K562 (cell line): ENCODE data around the gene RNASEH2C. TPM values are rescaled to one million over a fixed set of nuclear protein-coding genes. Genes with fewer than 3 reads are reported as not detected.

Source experiments
- ATAC-seq: fragments of 200-7000 bp; cut with Tn5 transposase; 3 replicates; pipeline ENCODE4 v1.9.1; 2020; ENCODE audit warnings: moderate library complexity
- BruUV-seq: library from RNA; stranded (reverse); fragments of 400-500 nt; replicated peaks from 2 replicates; lab custom pipeline; 2021; lab: Mats Ljungman, UMichigan
- CTCF ChIA-PET: fragments of 300-600 bp; formaldehyde crosslinking; extraction: SDS; loops from one replicate; lab custom pipeline; 2021; ENCODE audit warnings: low intra/inter-chr PET ratio; lab: Yijun Ruan, JAX
- POLR2A ChIA-PET: fragments of 300-600, 350-650 bp; sonication (Branson Sonifier 250); formaldehyde crosslinking; extraction: SDS; loops from one replicate; lab custom pipeline; 2021; ENCODE audit warnings: antibody characterized with exemption, inconsistent platforms; lab: Yijun Ruan, JAX
- DNase-seq, 4 experiments: peaks; one replicate each; pipeline versions ENCODE4 v3.0.0 to v3.0.0-alpha.2; 2011 to 2018; ENCODE audit warnings: low spot score in 3 of 4, mixed read lengths in 3 of 4; ENCODE audit errors: extremely low read depth in 1 of 4
- FAIRE-seq: peaks from 2 replicates; lab custom pipeline; 2011; peaks lifted over from hg19 to GRCh38; lab: Jason Lieb, UNC
- H2AFZ ChIP-seq: 2 replicates; pipeline ENCODE4 v1.6.0; 2011; ENCODE audit warnings: low read depth, low read length, control low read depth, inconsistent platforms
- H3K27ac ChIP-seq: fragments of 200-600 bp; 3 replicates; pipeline ENCODE4 v1.8.0; 2011; ENCODE audit warnings: low read depth, mild to moderate bottlenecking, control low read depth, inconsistent platforms, low read length, moderate library complexity, mixed read lengths; ENCODE audit errors: extremely low read depth
- H3K27me3 ChIP-seq, 2 experiments: fragments of 300-600 bp in 1 of 2; 2 replicates in 1 of 2; 3 replicates in 1 of 2; pipeline versions ENCODE4 v1.6.0 to v1.8.0; 2011; ENCODE audit warnings: inconsistent platforms in 2 of 2, low read length in 2 of 2, mild to moderate bottlenecking in 1 of 2, mixed read lengths in 1 of 2, moderate library complexity in 1 of 2; ENCODE audit not compliant: control insufficient read depth in 2 of 2, insufficient read depth in 2 of 2
- H3K36me3 ChIP-seq: fragments of 300-600 bp; 3 replicates; pipeline ENCODE4 v1.8.0; 2011; ENCODE audit warnings: mild to moderate bottlenecking, low read length, inconsistent platforms; ENCODE audit not compliant: control insufficient read depth, insufficient read depth
- H3K4me1 ChIP-seq, 2 experiments: fragments of 200-600 bp in 1 of 2; replicated peaks in 1 of 2; 2 replicates in 1 of 2; 3 replicates in 1 of 2; pipeline versions ENCODE4 v1.5.1 to v1.8.0; 2011; ENCODE audit warnings: inconsistent platforms in 2 of 2, low read length in 2 of 2, mild to moderate bottlenecking in 1 of 2, mixed read lengths in 1 of 2, moderate library complexity in 1 of 2; ENCODE audit not compliant: control insufficient read depth in 2 of 2, insufficient read depth in 2 of 2
- H3K4me2 ChIP-seq: 2 replicates; pipeline ENCODE4 v1.6.1; 2011; ENCODE audit warnings: low read length, control low read depth, inconsistent platforms, mixed read lengths; ENCODE audit not compliant: insufficient read depth
- H3K4me3 ChIP-seq: fragments of 200-600 bp; sonication (generic), shearing (Covaris generic); 2 replicates; pipeline ENCODE4 v1.5.1; 2016; ENCODE audit warnings: control low read depth, inconsistent platforms
- H3K79me2 ChIP-seq: fragments of 200-600 bp; 3 replicates; pipeline ENCODE4 v1.8.0; 2011; ENCODE audit warnings: low read length, inconsistent platforms; ENCODE audit not compliant: control insufficient read depth, insufficient read depth
- H3K9ac ChIP-seq, 2 experiments: 2 replicates each; pipeline versions ENCODE4 v1.6.0 to v1.6.1; 2011; ENCODE audit warnings: low read depth in 2 of 2, low read length in 2 of 2, control low read depth in 1 of 2, inconsistent platforms in 1 of 2, mild to moderate bottlenecking in 1 of 2, mixed read lengths in 1 of 2; ENCODE audit not compliant: insufficient read depth in 1 of 2
- H3K9me1 ChIP-seq: one replicate; pipeline ENCODE4 v1.6.0; 2011; ENCODE audit warnings: inconsistent platforms, mild to moderate bottlenecking, low read length, moderate library complexity; ENCODE audit not compliant: control insufficient read depth, insufficient read depth
- H3K9me3 ChIP-seq: replicated peaks from 2 replicates; pipeline ENCODE4 v1.5.1; 2011; ENCODE audit warnings: low read depth, low read length, inconsistent platforms; ENCODE audit not compliant: control insufficient read depth, insufficient read depth
- H4K20me1 ChIP-seq: replicated peaks from 2 replicates; pipeline ENCODE4 v1.6.1; 2011; ENCODE audit warnings: low read length, inconsistent platforms, mixed read lengths; ENCODE audit not compliant: control insufficient read depth, insufficient read depth
- ARID1B ChIP-seq: fragments of 450-650 bp; IDR thresholded peaks from 2 replicates; pipeline ENCODE4 v1.6.1; 2016; ENCODE audit warnings: antibody characterized with exemption, mild to moderate bottlenecking, inconsistent platforms
- E2F3 ChIP-seq: fragments of 250-450 bp; sonication (Bioruptor Pico); IDR thresholded peaks from 2 replicates; pipeline ENCODE4 v1.4.0; 2020; ENCODE audit warnings: mild to moderate bottlenecking
- ESRRA ChIP-seq: fragments of 450-650 bp; IDR thresholded peaks from 2 replicates; pipeline ENCODE4 v1.6.1; 2014; ENCODE audit warnings: low read depth, mild to moderate bottlenecking, moderate library complexity, borderline replicate concordance
- NR2C2 ChIP-seq, 2 experiments: fragments of 200-800 bp in 1 of 2; sonication (Bioruptor generic) in 1 of 2; sonication (generic) in 1 of 2; formaldehyde crosslinking in 1 of 2; IDR thresholded peaks; 2 replicates each; pipeline versions ENCODE4 v1.6.1 to v1.8.0; 2016 to 2022; ENCODE audit warnings: mild to moderate bottlenecking in 1 of 2, missing compliant biosample characterization in 1 of 2, missing genetic modification characterization in 1 of 2, missing genetic modification reagents in 1 of 2
- POLR2AphosphoS5 ChIP-seq: IDR thresholded peaks from 2 replicates; pipeline ENCODE4 v1.6.1; 2011; ENCODE audit warnings: mild to moderate bottlenecking, low read depth, low read length, moderate library complexity; ENCODE audit not compliant: control insufficient read depth, insufficient read depth
- POU5F1 ChIP-seq: fragments of 150-350 bp; IDR thresholded peaks from 2 replicates; pipeline ENCODE4 v1.6.1; 2014; ENCODE audit warnings: borderline replicate concordance, low read length, low read depth, mild to moderate bottlenecking; ENCODE audit not compliant: partially characterized antibody
- SIN3A ChIP-seq, 2 experiments: fragments of 150-350 bp in 1 of 2; IDR thresholded peaks; 2 replicates each; pipeline ENCODE4 v1.6.1; 2011 to 2016; ENCODE audit warnings: borderline replicate concordance in 2 of 2, low read depth in 2 of 2, low read length in 2 of 2, mild to moderate bottlenecking in 2 of 2, moderate library complexity in 2 of 2; ENCODE audit not compliant: control insufficient read depth in 1 of 2
- SIN3B ChIP-seq: fragments of 450-650 bp; IDR thresholded peaks from 2 replicates; pipeline ENCODE4 v1.6.1; 2017; ENCODE audit warnings: low read depth, mild to moderate bottlenecking, moderate library complexity
- TAF9B ChIP-seq: fragments of 450-650 bp; IDR thresholded peaks from 2 replicates; pipeline ENCODE4 v1.6.1; 2018; ENCODE audit warnings: mild to moderate bottlenecking; ENCODE audit not compliant: partially characterized antibody
- TARDBP ChIP-seq: fragments of 450-650 bp; IDR thresholded peaks from 2 replicates; pipeline ENCODE4 v1.6.1; 2016
- WGBS: fragments of 100-300 bp; shearing (Covaris generic); methylation state at CpG from one replicate; pipeline ENCODE4 v1.1.6; 2016; ENCODE audit warnings: low coverage, mixed read lengths; ENCODE audit not compliant: insufficient coverage; ENCODE audit errors: missing lambda C conversion rate; 5-methylcytosine and 5-hydroxymethylcytosine counted together
- in situ Hi-C: fragments of 300-500 bp; cut with MboI; formaldehyde crosslinking; loops from 4 replicates; pipeline ENCODE4 v1.15.0; 2018; ENCODE audit warnings: inconsistent platforms, mixed read lengths
- intact Hi-C: fragments of 100-400 bp; cut with micrococcal nuclease; formaldehyde crosslinking; loops from 2 replicates; pipeline ENCODE4 v1.14.2; 2022
- polyA plus RNA-seq, 8 experiments: library from polyadenylated mRNA; depleted of rRNA in 4 of 8; stranded (reverse) in 5 of 8; unstranded in 3 of 8; fragments of >200 nt; fragmentation: Nextera tagmentation in 2 of 8; fragmentation: Illumina TruSeq in 1 of 8; extraction: Ambion mirVana in 2 of 8; extraction: Trizol in 1 of 8; gene quantifications; 2 replicates each; pipeline versions ENCODE4 v1.2.1 to v1.2.3, GENCODE V29; 2011 to 2014; ENCODE audit warnings: inconsistent platforms in 1 of 8, missing spikeins in 1 of 8
- total RNA-seq, 7 experiments: library from RNA; depleted of rRNA in 6 of 7; stranded (reverse); fragments of >200 nt in 6 of 7; fragmentation: Illumina TruSeq in 2 of 7; extraction: Trizol in 2 of 7; gene quantifications; 2 replicates each; pipeline versions ENCODE4 v1.2.1 to v1.2.3, GENCODE V29; 2011 to 2021; ENCODE audit warnings: low replicate concordance in 1 of 7

Gene RNASEH2C
- total and polyA plus RNA-seq, 9 of the 15 experiments (the other 6 are each of a cell fraction or from before 2014, with no cell fraction given), result 5.4 to 78.2 (median 15.6) TPM

DNA sequence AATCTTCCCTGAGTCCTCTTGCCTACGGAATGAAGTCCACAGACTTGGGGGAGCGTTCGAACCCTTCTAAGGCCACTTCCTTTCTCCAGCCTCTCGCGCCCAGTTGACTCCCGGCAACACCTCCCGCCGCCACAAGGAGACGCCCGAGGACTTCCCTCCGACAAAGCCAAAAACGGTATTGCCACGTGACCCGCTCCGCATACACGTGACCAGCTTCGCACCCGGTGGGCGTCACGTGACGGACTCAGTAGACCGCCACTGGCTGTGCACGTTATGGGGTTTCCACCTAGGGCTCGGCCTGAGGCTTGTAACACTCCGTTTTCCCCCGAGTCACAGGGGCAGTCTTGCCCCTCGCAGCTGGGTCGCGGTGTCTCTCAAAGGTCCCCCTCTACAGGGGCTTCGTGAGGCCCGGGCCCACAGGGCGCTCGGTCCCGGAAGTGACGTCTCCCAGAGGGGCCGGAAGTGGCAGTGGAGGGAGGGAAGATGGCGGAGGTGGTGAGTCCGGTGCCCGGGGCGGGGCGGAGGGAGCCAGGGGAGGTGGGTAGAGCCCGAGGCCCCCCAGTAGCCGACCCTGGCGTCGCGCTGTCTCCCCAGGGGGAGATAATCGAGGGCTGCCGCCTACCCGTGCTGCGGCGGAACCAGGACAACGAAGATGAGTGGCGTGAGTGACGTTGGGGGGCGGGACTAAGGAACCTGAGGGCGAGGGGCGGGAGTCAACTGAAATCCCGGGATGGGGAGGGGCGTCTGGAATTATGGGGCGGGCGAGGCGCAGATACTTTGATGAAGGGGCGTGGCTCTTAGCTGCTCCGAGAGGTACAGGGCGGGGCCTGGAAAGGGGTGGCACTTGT, 8.6 kb downstream of the RNASEH2C start, which contains the start of gene KAT5:
KAT5 (plus strand) TSS at position 468 of the 848 bp plus-strand sequence; CDS start at position 484, 16 bp downstream.
- H3K79me2 ChIP-seq, result peaks cover 10% of the 10 kb centered on the region
- peak within 1 kb of the TSS; percentile 90 for H3K4me2 ChIP-seq
- ChIA-PET CTCF (interaction anchor here (0.6 to 3.9 kb wide), 5 partner anchors 56 to 278 kb away, joined by 3 to 45 read pairs (median 12); partner anchors contain the start of genes AP5B1 and FIBP), POLR2A (interaction anchor here (0.6 to 2.0 kb wide), 22 partner anchors 8 to 387 kb away, joined by 3 to 32 read pairs (median 4); partner anchors contain the start of genes BANF1, CFL1, EIF1AD and FOSL1)
- no peaks in the 10 kb centered on the region for H3K9me3 ChIP-seq
- intact Hi-C loops, result loop anchor here (1.0 to 5.0 kb wide), 4 partner anchors 60 to 277 kb away; partner anchors contain the start of gene FIBP
- no TSS peak for BruUV-seq
- H3K36me3 ChIP-seq, result peaks cover 43% of the 10 kb centered on the region; the same call in 2 of the 3 replicates
- WGBS, result under 1% methylated on average over 55 of the region's 65 CpGs
- H3K27ac ChIP-seq, result peak within 1 kb of the TSS; percentile 98
- H3K4me3 ChIP-seq, result peak within 1 kb of the TSS; percentile 59
- peak; percentile 93 for ATAC-seq
- H3K9me1 ChIP-seq, result no peaks in the 10 kb centered on the region
- FAIRE-seq, result peak; percentile 92
- H3K4me1 ChIP-seq, result peaks cover 17 to 28% of the 10 kb centered on the region in 2 experiments
- H3K9ac ChIP-seq, result peak within 1 kb of the TSS; percentile 87 to 96
- peaks cover 5% of the 10 kb centered on the region; the same call in 1 of the 2 replicates for H4K20me1 ChIP-seq
- in situ Hi-C loops, result loop anchor here (5.0 to 10.0 kb wide), 2 partner anchors 110 to 283 kb away; no protein-coding TSS in a partner anchor
- H3K27me3 ChIP-seq, result no peaks in the 10 kb centered on the region
- peak within 1 kb of the TSS; percentile 100 for H2AFZ ChIP-seq
- DNase-seq, result peak; percentile 93 to 99 (median 95)
- TF ChIP-seq ESRRA (peak; percentile 73; the same call in 1 of the 2 replicates), TAF9B (peak; percentile 89), SIN3A (IDR thresholded peaks at IDR 0.05; ENCODE audit: borderline replicate concordance in 2 of 2, control insufficient read depth in 1 of 2, low read depth in 2 of 2, low read length in 2 of 2) (peak; percentile 79 to 93; a peak in 2 of 4 replicates), NR2C2 (CRISPR knock-in tag; IDR thresholded peaks at IDR 0.05) (peak; percentile 86), NR2C2 (tag; IDR thresholded peaks at IDR 0.05) (peak; percentile 91), TARDBP (peak; percentile 66; the same call in 1 of the 2 replicates), ARID1B (peak; percentile 46), POLR2AphosphoS5 (peak; percentile 51), POU5F1 (peak; percentile 56), E2F3 (peak; percentile 91), SIN3B (peak; percentile 99)
